HG03432 (cell line): ENCODE measurements around the gene TM4SF20.
"Not testable (repeated sequence)": the region's sequence is repeated elsewhere in the genome, so short reads cannot be mapped to it uniquely, and the experiment has no call there.

Experiments
- ATAC-seq: cut with Tn5 transposase; IDR thresholded peaks from one replicate; pipeline ENCODE4 v1.9.1; 2021; ENCODE audit warnings: mild to moderate bottlenecking, moderate library complexity; ENCODE audit not compliant: unreplicated experiment

The TM4SF20 gene

GRCh38 chr2:227398684-227399670 is 19.9 kb upstream of the TM4SF20 start:
- no peak for ATAC-seq

DNA sequence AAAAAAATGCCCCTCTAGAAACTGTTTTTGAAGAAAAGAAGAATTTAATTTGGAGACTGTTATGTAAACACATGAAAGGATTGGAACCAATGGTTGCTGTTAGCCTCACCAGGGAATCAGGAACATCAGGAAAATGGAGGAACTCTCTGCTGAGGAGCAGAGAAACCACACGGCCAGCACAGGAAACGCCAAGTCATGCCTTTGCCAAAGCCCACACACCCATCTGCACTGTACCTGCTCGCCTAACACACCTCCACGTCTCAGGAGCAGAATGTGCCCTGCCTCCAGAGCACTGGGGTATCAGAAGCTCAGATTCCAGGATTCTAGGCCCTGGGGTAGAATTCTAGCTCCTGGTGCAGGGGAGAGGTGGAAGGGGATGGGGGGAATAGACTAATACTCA is 18.5 kb upstream of the TM4SF20 start:
- ATAC-seq, result no peak

- ATAC-seq, result no peak
Observed at GRCh38 chr2:227395556-227395955, 16.4 kb upstream of the TM4SF20 start.

GRCh38 chr2:227394401-227394800 is 15.3 kb upstream of the TM4SF20 start:
- no peak for ATAC-seq

GRCh38 chr2:227390468-227391256 is 11.6 kb upstream of the TM4SF20 start:
- no peak for ATAC-seq

GRCh38 chr2:227389661-227390060 is 10.6 kb upstream of the TM4SF20 start:
- ATAC-seq, result no peak

GRCh38 chr2:227389231-227389630 is 10.1 kb upstream of the TM4SF20 start:
- ATAC-seq, result no peak

DNA sequence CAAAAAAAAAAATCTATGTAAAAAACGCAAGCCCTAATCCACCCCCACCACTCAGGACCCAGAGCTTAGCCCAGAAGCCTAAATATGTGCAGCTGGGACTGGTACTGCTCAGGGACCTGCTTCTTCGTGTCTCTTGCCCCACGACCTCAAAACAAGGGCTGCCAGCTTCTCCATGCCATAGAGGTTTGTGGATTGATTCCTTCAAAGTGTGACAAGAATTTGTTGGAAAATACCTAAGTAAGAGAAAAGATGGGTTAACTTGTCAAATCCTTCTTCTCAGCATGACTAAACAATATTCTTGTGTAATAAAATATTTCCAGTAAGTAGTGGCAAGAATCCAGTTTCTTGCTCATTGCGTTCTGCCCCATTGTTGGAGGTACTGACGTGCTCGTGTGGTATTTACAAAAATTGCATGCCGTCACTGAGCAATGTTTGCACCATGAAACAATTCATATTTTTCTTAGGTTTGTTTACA is 9.5 kb upstream of the TM4SF20 start:
- ATAC-seq, result no peak

DNA sequence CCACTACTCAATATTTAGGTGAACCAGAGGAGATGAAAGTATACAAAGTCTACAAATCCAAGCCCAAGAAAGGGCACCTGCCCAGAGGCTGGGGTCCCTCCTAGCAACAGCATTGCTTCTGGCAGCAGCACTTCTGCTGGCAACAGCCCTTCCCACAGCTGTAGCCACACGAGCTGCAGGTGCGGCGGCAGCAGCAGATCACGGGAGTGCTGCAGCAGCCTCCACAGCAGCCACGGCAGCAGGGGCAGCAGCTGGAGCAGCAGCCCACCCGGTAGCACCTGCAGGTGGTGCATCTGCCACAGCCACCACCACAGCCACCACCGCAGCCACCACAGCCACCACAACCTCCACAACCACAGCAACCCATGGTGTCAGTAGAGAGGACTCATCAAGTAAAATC is 8.5 kb upstream of the TM4SF20 start, which contains the start of gene SCYGR1:
Gene SCYGR1 (minus strand): TSS at position 367 of the 400 bp plus-strand sequence. CDS start 0 bp downstream, at position 367.
- ATAC-seq, result not testable (repeated sequence)

DNA sequence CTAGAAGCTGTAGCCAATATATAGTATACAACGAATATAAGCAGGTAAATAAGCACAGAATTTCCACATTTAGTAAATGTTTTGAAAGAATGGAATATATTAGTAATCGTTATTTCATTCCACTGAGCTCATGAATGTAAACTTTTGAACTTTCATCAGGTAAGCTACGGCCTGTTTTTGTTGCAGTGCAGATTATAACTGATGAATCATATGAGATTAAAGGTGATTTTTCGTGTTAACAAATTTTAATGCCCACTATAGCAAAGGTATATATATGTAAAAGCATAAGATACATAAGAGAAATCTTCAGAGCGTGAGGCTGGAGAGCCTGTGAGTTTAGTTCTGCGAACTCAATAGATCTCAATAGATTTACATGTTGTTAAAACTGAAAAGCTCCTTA is 7.5 kb upstream of the TM4SF20 start:
- ATAC-seq, result no peak

DNA sequence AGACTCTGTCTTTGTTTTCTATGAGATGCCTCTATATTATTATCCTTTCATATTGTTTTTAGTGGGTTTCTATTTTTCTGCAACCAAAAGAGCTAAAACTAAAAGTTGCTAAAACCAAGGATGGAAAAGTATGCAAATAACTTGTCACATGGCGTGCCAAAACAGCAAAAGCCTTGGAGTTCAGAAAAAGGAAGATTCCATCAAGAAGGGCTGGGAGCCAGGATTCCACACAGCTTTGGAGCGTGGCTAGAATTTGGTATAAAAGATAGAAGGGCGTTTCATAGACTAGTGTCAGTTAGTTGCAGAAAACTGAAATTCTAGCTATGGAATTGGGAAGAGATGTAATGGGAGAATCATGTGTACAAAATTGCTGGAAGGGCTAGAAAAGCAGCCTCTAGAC is 4.6 kb upstream of the TM4SF20 start:
- ATAC-seq, result no peak

GRCh38 chr2:227382241-227382835 is 3.2 kb upstream of the TM4SF20 start:
- not testable (repeated sequence) for ATAC-seq

- no peak for ATAC-seq
Observed at GRCh38 chr2:227378371-227378782, 729 bp downstream of the TM4SF20 start.

DNA sequence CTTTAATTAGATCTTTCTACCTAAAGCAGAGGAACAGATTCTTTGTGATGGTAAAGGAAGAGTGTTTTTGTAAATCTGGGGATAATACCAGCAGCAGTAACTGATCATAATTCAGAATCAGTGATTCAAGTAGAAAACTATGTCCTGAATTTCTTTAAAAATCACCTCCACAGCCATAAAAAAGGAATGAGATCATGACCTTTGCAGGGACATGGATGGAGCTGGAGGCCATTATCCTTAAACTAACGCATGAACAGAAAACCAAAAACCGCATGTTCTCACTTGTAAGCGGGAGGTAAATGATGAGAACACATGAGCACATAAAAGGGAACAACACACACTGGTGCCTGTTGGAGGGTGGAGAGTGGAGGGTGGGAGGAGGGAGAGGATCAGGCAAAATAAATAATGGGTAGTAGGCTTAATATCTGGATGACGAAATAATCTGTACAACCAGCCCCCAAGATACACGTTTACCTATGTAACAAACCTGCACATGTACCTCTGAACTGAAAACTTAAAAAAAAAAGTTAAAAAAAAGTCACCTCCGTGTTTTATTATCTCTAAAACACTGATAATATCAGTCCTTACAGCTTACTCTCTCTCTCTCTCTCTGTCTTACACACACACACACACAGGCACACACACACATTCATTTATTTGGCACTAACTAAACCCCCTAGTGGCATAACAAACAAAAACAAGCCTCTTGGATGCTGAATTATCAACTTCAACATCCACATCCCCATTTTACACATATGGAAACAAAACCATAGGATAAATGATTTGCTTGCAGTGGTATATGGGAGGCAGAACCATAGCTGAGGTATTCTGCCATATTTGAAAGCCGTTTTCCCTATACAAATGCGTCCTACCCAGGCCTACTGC is 1.4 kb downstream of the TM4SF20 start:
- ATAC-seq, result no peak

DNA sequence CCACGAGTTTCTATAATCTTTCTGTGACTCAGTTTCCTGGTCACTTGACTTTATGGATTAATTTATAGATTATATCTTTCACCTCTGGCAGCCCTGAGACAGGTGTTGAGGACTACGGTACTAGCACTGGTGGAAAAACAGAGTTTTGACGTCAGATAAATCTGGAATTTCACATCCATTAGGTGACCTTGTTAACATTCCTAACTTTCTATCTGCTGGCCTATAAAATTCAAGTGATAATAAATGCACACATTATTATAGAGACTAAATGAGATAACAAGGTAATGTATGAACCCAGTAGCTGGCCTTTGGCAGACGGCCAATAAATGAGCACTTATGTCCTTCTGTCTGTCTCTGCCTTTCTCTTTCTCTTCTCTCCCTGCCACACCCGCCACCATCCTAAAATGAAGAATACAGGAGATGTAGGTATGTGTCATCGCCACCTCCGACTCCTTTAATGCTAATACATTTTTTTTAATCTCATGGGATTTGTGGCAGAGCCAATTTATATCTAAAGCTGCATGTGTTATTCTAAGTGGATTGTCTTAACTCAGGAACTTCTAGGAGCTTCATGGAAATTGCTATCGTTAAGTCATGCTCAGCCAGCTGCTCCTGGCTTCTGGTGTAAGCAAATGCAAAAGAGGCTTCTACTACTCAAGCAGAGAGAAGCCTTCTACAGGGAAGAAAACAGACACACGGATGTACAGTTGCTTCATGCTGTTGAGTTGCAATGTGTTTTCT is 2.3 kb downstream of the TM4SF20 start:
- ATAC-seq, result no peak

- ATAC-seq, result no peak
Observed at GRCh38 chr2:227374158-227374557, 4.9 kb downstream of the TM4SF20 start.

DNA sequence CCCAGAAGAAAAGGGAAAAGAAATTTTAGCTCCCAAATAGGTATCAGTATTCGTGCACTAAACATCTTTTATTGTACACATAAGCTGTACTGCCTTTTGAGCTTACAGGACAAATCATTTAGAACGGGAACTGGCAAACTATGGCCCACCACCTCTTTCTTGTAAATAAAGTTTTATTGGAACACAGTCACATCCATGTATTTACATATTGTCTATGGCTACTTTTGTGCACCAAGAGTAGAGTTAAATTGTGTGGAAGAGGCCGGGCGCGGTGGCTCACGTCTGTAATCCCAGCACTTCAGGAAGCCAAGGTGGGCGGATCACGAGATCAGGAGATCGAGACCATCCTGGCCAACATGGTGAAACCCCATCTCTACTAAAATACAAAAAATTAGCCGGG is 5.7 kb downstream of the TM4SF20 start:
- ATAC-seq, result no peak

GRCh38 chr2:227370791-227371312 is 8.3 kb downstream of the TM4SF20 start:
- ATAC-seq, result no peak

GRCh38 chr2:227370092-227370491 is 9.0 kb downstream of the TM4SF20 start:
- no peak for ATAC-seq
